SW 1271 (cell line): ENCODE measurements around the gene CST11.
"Not testable (repeated sequence)": the region's sequence is repeated elsewhere in the genome, so short reads cannot be mapped to it uniquely, and the experiment has no call there.

Experiments used
- DNase-seq, 2 experiments: peaks; one replicate each; lab custom pipeline; 2025; lab: John Stamatoyannopoulos, UW

The CST11 gene

GRCh38 chr20:23452776-23453175 is at the start of gene CST11:
CST11 (minus strand) TSS chr20:23452876; CDS start chr20:23452811, 65 bp downstream.
- no peak for DNase-seq

GRCh38 chr20:23501926-23502325 is 49.2 kb upstream of the CST11 start:
- DNase-seq = no peak

- DNase-seq = no peak
These were observed 44.9 kb upstream of the CST11 start for GRCh38 chr20:23497536-23497935.

GRCh38 chr20:23493172-23493772 is 40.6 kb upstream of the CST11 start:
- no peak for DNase-seq

GRCh38 chr20:23492292-23492691 is 39.6 kb upstream of the CST11 start:
- no peak for DNase-seq

- no peak for DNase-seq
These were observed 38.1 kb upstream of the CST11 start, which contains the start of gene CST8 for GRCh38 chr20:23490817-23491216. CST8 (plus strand) TSS chr20:23491117; CDS start chr20:23491668, 551 bp downstream.

- DNase-seq = no peak
These were observed 36.3 kb upstream of the CST11 start for GRCh38 chr20:23488996-23489395.

GRCh38 chr20:23488470-23488869 is 35.8 kb upstream of the CST11 start:
- DNase-seq = no peak

- no peak for DNase-seq
These were observed 31.4 kb upstream of the CST11 start for GRCh38 chr20:23484081-23484480.

GRCh38 chr20:23482138-23482537 is 29.5 kb upstream of the CST11 start:
- DNase-seq = no peak

- no peak for DNase-seq
These were observed 26.4 kb upstream of the CST11 start for GRCh38 chr20:23479043-23479442.

- DNase-seq = no peak
These were observed 24.5 kb upstream of the CST11 start for GRCh38 chr20:23477223-23477622.

GRCh38 chr20:23476015-23476754 is 23.5 kb upstream of the CST11 start:
- DNase-seq = no peak

GRCh38 chr20:23475395-23475794 is 22.7 kb upstream of the CST11 start:
- no peak for DNase-seq

GRCh38 chr20:23473293-23473692 is 20.6 kb upstream of the CST11 start:
- not testable (repeated sequence) for DNase-seq

- DNase-seq = not testable (repeated sequence)
These were observed 19.6 kb upstream of the CST11 start for GRCh38 chr20:23472306-23472705.

GRCh38 chr20:23466961-23467360 is 14.3 kb upstream of the CST11 start:
- DNase-seq = not testable (repeated sequence)

- DNase-seq = no peak
These were observed 8.5 kb upstream of the CST11 start for GRCh38 chr20:23461180-23461579.

- no peak for DNase-seq
These were observed 6.9 kb upstream of the CST11 start for GRCh38 chr20:23459461-23460150.

- DNase-seq = no peak
These were observed 4.2 kb upstream of the CST11 start for GRCh38 chr20:23456873-23457272.

GRCh38 chr20:23456409-23456808 is 3.7 kb upstream of the CST11 start:
- DNase-seq = no peak

GRCh38 chr20:23455639-23456038 is 3.0 kb upstream of the CST11 start:
- no peak for DNase-seq

GRCh38 chr20:23454816-23455215 is 2.1 kb upstream of the CST11 start:
- no peak for DNase-seq
